Neural cell (in vitro differentiated cells): Measurements from ENCODE around the gene NKRF.

Source experiments
- CTCF ChIP-seq: fragments of 450-650 bp; IDR thresholded peaks from 2 replicates; pipeline ENCODE4 v1.5.1; 2014; ENCODE audit warnings: antibody characterized with exemption, mild to moderate bottlenecking, moderate library complexity; ENCODE audit not compliant: poor library complexity, severe bottlenecking
- EP300 ChIP-seq: fragments of 450-650 bp; conservative IDR thresholded peaks from 2 replicates; pipeline ENCODE4 v1.6.1; 2014; ENCODE audit warnings: antibody characterized with exemption, mild to moderate bottlenecking, moderate library complexity; ENCODE audit not compliant: poor library complexity, severe bottlenecking
- EZH2 ChIP-seq: fragments of 200-600, 300-800 bp; shearing (Covaris generic), sonication (generic); IDR thresholded peaks from 2 replicates; pipeline ENCODE4 v1.6.1; 2014; ENCODE audit warnings: antibody characterized with exemption, low read length, borderline replicate concordance, mild to moderate bottlenecking; ENCODE audit not compliant: insufficient read depth, poor library complexity, severe bottlenecking
- RAD21 ChIP-seq: fragments of 450-650 bp; conservative IDR thresholded peaks from 2 replicates; pipeline ENCODE4 v1.6.1; 2014; ENCODE audit warnings: antibody characterized with exemption, mild to moderate bottlenecking, moderate library complexity

GRCh38 chrX:119579414-119579813 is 26.8 kb downstream of the NKRF start:
- TF ChIP-seq RAD21 (no peak), CTCF (no peak), EZH2 (no peak), EP300 (no peak)
